GM18870 (cell line): Measurements from ENCODE around the gene LCP2.

ENCODE experiments used
- ATAC-seq: cut with Tn5 transposase; IDR thresholded peaks from one replicate; pipeline ENCODE4 v1.9.1; 2021; ENCODE audit warnings: moderate library complexity; ENCODE audit not compliant: unreplicated experiment

Gene LCP2

GRCh38 chr5:170276140-170276539 is 21.4 kb downstream of the LCP2 start:
- ATAC-seq = no peak

GRCh38 chr5:170275376-170275994 is 22.1 kb downstream of the LCP2 start:
- ATAC-seq = no peak

- no peak for ATAC-seq
Measured at GRCh38 chr5:170273968-170274710, 23.4 kb downstream of the LCP2 start.

- ATAC-seq = no peak
Measured at GRCh38 chr5:170270293-170271069, 27.1 kb downstream of the LCP2 start.

GRCh38 chr5:170269579-170269978 is 28.0 kb downstream of the LCP2 start:
- no peak for ATAC-seq

GRCh38 chr5:170268884-170269283 is 28.7 kb downstream of the LCP2 start:
- no peak for ATAC-seq

GRCh38 chr5:170268153-170268689 is 29.4 kb downstream of the LCP2 start:
- no peak for ATAC-seq

GRCh38 chr5:170267431-170268152 is 30.0 kb downstream of the LCP2 start:
- ATAC-seq = peak; percentile 67

GRCh38 chr5:170266570-170267381 is 30.8 kb downstream of the LCP2 start:
- ATAC-seq = no peak

- ATAC-seq = no peak
Measured at GRCh38 chr5:170265522-170265921, 32.1 kb downstream of the LCP2 start.

GRCh38 chr5:170263906-170264305 is 33.7 kb downstream of the LCP2 start:
- no peak for ATAC-seq

- ATAC-seq = no peak
Measured at GRCh38 chr5:170262061-170263045, 35.2 kb downstream of the LCP2 start.

GRCh38 chr5:170261528-170262043 is 36.0 kb downstream of the LCP2 start:
- ATAC-seq = no peak

GRCh38 chr5:170257370-170257769 is 40.2 kb downstream of the LCP2 start:
- ATAC-seq = no peak

- no peak for ATAC-seq
Measured at GRCh38 chr5:170256571-170256970, 41.0 kb downstream of the LCP2 start.

GRCh38 chr5:170254056-170254455 is 43.5 kb downstream of the LCP2 start:
- peak; percentile 94 for ATAC-seq

GRCh38 chr5:170252720-170253350 is 44.7 kb downstream of the LCP2 start:
- ATAC-seq = no peak

- no peak for ATAC-seq
Measured at GRCh38 chr5:170252109-170252508, 45.5 kb downstream of the LCP2 start.
